HEK293T (cell line): ENCODE results near the gene LCP2.

Experiments
- BHLHE40 ChIP-seq: fragments of 450-650 bp; IDR thresholded peaks from 2 replicates; pipeline ENCODE4 v1.6.1; 2016; ENCODE audit warnings: mild to moderate bottlenecking, moderate library complexity, borderline replicate concordance
- FOXA1 ChIP-seq: fragments of 450-650 bp; IDR thresholded peaks from 2 replicates; pipeline ENCODE4 v1.6.1; 2016; ENCODE audit warnings: mild to moderate bottlenecking
- FOXK2 ChIP-seq: fragments of 450-650 bp; IDR thresholded peaks from 2 replicates; pipeline ENCODE4 v1.6.1; 2016; ENCODE audit warnings: mild to moderate bottlenecking
- FOXM1 ChIP-seq: fragments of 450-650 bp; IDR thresholded peaks from 2 replicates; pipeline ENCODE4 v1.6.1; 2017; ENCODE audit warnings: mild to moderate bottlenecking, borderline replicate concordance
- HDGF ChIP-seq: fragments of 450-650 bp; IDR thresholded peaks from 2 replicates; pipeline ENCODE4 v1.6.1; 2017; ENCODE audit warnings: antibody characterized with exemption, borderline replicate concordance
- L3MBTL2 ChIP-seq: fragments of 450-650 bp; conservative IDR thresholded peaks from 2 replicates; pipeline ENCODE4 v1.6.1; 2016; ENCODE audit warnings: mild to moderate bottlenecking
- NFRKB ChIP-seq: fragments of 450-650 bp; IDR thresholded peaks from 2 replicates; pipeline ENCODE4 v1.6.1; 2016; ENCODE audit warnings: mild to moderate bottlenecking, moderate library complexity
- PKNOX1 ChIP-seq: fragments of 450-650 bp; IDR thresholded peaks from 2 replicates; pipeline ENCODE4 v1.6.1; 2016
- SP1 ChIP-seq: fragments of 450-650 bp; IDR thresholded peaks from 2 replicates; pipeline ENCODE4 v1.6.1; 2017
- SUZ12 ChIP-seq: fragments of 450-650 bp; IDR thresholded peaks from 2 replicates; pipeline ENCODE4 v1.6.1; 2016; ENCODE audit warnings: mild to moderate bottlenecking
- ZNF384 ChIP-seq: fragments of 450-650 bp; IDR thresholded peaks from 2 replicates; pipeline ENCODE4 v1.6.1; 2016

GRCh38 chr5:170332058-170332457, 34.5 kb upstream of the LCP2 start:
- TF ChIP-seq SUZ12 (no peak), FOXM1 (no peak), L3MBTL2 (no peak), PKNOX1 (no peak), ZNF384 (no peak), BHLHE40 (no peak), FOXA1 (no peak), FOXK2 (no peak), SP1 (no peak), HDGF (no peak), NFRKB (no peak)
